Stimulated activated CD4-positive, alpha-beta T cell treated with anti-CD3 and anti-CD28 coated beads, Interleukin-12 subunit alpha, Interleukin-12 subunit beta, amount 100 ng/mL, for 48 hours (primary cell): ENCODE results near the gene DHRS7.

Experiments used
- DNase-seq, 3 donors: peaks; one replicate each; pipeline ENCODE4 v3.0.0-alpha.2; 2020; ENCODE audit warnings: low read depth in 2 of 3, low spot score in 1 of 3

Gene DHRS7

GRCh38 chr14:60164712-60165546 is at the start of gene DHRS7:
Gene DHRS7, minus strand, starts transcription at chr14:60165398. Its CDS starts 89 bp downstream, at chr14:60165309.
- DNase-seq, result peak; percentile 33 to 66 (median 39)

GRCh38 chr14:60214415-60215126 is 49.4 kb upstream of the DHRS7 start:
- DNase-seq, result no peak

DNA sequence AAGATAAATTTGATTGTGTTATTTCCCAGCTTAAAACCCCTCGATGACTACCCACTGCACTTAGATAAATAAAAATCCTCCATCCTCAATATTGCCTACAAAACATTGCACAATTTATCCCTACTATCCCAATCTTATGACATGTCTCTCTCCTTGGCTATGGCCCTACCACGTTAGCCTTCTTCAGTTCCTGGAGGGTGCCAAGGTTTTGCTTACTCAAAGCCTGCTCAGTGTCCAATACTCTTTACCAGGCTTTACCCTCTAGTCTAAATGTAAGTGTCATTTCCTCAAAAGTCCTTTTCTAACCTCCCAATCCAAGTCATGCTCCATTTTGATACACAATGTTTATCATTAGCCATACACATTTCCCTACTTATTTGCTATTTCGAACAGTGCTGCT is 48.8 kb upstream of the DHRS7 start:
- no peak for DNase-seq

DNA sequence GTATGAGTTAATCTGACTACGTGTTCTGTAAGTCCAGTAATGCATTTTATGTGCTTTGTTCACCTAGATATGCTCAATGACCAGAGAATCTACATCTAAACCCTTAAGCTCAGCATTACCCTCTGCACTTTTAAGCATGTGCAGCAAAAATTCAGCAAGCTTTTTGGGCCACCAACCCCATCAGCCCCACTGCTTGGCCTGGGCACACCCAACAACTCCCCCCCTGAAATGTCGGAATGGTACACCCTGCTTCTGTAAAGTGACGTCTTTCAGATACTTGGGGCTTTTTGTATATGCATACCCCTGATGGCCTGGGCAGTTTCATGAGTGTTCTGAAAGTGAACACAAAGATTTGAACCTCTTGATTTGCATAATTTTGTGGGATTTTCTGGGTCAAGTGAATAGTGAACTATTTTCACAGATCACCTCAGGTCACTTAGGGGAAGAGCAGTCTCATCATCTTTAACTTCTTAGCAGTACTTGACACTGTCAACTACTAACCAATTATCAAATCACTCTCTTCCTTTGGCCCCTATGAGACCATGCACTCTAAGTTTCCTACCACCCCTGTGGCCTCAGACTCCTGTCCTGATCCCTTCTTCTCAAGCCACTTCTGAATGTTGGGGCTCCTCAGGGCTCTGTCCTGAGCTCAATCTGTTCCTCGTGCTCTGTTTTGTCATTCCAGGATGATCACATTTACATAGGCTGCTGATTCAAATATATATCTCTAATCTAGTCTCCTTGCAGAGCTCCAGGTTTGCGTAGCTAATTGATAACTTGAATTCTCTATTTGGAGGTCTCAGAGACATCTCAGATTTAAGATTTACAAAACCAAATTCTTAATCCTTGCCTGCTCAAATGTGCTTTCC is 47.5 kb upstream of the DHRS7 start:
- DNase-seq, result no peak

DNA sequence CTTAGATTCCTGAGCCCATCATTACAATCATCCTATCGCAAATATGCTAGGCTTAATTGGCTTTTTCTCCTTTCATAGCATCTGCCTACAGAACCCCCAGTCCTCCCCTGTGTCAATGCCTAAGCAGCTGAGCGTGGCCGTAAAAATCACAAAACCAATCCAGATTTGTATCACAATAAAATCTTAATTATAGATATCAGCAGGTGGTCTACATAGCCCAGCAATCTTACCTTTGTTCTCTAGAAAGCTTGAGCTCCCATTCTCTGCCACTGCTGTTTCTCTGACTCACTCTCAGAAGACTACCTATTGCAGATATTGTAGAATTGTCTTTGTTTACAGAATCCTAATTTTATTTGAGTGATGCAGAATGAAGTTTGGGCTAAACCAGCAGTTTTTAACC is 46.0 kb upstream of the DHRS7 start:
- DNase-seq, result no peak

GRCh38 chr14:60210703-60211102 is 45.5 kb upstream of the DHRS7 start:
- no peak for DNase-seq

DNA sequence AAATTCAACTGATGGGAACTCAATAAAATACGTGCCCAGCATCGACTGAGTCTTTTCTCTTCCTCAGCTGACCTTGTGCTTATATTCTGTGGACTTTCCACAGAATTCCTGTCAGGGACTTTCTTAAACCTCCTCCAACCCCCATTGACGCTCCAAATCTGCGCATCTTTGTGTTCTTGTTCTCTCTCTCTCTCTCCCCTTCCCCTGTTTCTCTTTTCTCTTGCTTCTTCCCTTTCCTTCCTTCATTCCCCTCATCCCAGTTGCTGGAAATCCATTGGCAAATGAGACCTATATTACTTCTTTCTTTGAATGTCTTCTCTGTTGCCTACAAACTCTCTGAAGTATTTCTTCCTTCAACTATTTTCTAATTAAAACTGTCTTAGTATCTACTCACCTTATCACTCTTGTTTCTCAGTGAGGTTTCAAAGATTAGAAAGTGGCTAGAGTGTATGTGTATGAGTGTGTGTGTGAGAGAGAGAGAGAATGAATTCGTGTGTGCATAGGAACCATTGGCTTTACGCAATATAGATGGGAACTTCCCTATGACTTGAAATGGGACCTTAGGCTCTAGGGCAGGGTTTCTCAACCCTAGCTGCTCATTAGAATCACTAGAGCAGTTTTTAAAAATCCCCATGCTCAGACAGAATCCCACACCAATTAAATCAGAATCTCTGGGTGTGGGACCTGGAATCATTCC is 41.8 kb upstream of the DHRS7 start:
- no peak for DNase-seq

GRCh38 chr14:60206249-60206670 is 41.1 kb upstream of the DHRS7 start:
- no peak for DNase-seq

DNA sequence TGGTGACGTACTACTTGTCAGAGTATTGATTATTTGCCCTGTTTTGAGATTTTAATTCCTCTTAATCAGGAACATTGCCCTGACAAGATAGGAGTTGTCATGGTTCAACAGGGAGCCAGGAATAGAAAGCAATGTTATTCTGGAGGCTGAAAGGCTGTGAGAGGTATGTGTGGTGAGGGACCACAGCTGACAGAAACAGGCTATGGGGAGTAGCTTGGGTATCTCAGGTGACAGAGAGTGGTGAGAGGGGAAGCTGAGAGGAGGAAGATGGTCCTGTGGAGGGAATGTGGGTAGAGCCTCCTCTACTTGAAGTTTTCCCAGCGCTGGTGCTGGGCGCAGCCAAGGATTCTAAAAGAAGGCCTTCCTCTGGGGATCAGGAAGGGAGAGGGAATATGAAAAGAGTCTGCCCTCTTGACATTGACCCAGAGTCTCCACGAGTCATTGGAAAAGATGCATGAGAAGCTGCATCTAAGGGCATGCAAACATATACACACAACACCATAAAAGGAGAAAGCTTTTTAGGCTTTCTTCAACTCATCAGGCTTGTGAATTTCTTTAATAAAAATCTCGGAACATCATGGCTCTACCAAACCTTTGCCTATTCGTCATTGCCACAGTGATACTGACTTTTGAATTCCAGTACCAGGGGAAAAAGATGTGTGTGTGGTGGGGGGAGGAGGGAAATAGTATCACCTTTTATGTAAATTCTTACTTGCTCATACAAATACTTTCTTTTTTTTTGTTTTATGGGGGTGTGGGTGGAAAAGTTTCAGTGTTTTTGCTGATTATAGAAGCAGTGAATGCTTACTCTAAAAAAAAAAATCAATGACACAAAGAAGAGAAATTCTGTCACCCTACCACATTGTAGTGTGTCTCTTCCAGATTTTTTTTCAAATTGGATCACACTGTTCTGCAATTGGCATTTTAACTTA is 39.9 kb upstream of the DHRS7 start:
- DNase-seq, result no peak

- no peak for DNase-seq
Measured at GRCh38 chr14:60204104-60204842, 39.1 kb upstream of the DHRS7 start.

GRCh38 chr14:60199321-60199720 is 34.1 kb upstream of the DHRS7 start:
- no peak for DNase-seq

DNA sequence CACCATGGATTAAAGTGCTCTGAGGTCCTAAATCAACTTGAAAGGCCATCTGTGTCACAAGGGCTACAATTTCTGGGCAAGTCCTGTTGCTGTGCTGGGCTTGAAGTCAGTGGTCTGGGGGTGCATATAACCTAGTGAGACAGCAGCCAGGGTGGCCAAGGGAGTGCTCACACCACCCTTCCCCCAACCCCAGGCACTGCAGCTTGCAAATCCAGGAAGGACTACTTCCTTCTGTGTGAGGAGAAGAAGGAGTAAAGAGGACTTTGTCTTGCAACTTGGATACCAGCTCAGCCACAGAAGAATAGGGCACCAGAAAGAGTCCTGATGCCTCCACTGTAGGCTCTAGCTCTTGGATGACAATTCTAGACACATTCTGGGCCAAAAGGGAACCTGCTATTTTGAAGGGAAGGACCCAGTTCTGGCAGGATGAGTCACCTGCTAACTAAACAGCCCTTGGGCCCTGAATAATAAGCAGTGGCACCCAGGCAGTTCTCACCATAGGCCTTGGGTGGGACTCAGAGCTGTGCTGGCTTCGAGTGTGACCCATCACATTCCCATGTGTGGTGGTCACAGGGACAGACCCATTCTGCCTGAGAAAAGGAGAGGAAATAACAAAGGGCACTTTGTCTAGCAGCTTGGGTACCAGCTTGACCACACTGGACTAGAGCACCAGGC is 32.6 kb upstream of the DHRS7 start:
- DNase-seq, result no peak

GRCh38 chr14:60196291-60196690 is 31.1 kb upstream of the DHRS7 start:
- DNase-seq, result no peak

- DNase-seq, result no peak
Measured at GRCh38 chr14:60195179-60195810, 30.1 kb upstream of the DHRS7 start.

GRCh38 chr14:60189923-60190840 is 25.0 kb upstream of the DHRS7 start:
- DNase-seq, result no peak

DNA sequence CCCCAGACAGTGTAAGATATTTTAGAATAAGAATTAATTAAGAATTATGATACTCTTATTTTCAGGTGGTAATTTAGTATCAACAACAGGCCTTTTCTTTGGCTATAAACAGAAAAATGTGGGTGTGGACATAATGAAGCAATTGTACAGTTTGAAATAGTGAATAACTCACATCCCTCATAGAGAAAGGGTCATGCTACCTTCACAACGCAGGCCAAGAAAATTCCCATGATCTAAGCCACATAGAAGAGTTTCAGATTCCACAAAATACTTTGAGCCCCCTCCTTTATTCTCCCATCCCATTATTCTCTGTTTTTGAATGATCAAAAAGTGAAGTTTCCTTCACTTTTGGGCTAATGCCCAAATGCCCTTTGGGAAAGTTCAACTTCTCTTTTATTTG is 23.5 kb upstream of the DHRS7 start:
- DNase-seq, result no peak

GRCh38 chr14:60188115-60188514 is 22.9 kb upstream of the DHRS7 start:
- no peak for DNase-seq
